Natural killer cell (primary cell): ENCODE measurements around the gene CABLES2. TPM values are rescaled to one million over a fixed set of nuclear protein-coding genes. Genes with fewer than 3 reads are reported as not detected.

Experiments
- ATAC-seq, 3 donors: fragments of 150-1000 bp in 2 of 3; fragments of 200-7000 bp in 1 of 3; cut with Tn5 transposase; 1 replicate in 1 of 3; 2 replicates in 2 of 3; pipeline ENCODE4 v1.10.0; 2021; ENCODE audit warnings: mild to moderate bottlenecking in 2 of 3, moderate library complexity in 2 of 3
- DNase-seq, 2 donors: peaks; one replicate each; pipeline versions ENCODE4 v3.0.0 to v3.0.0-alpha.2; 2013 to 2021; ENCODE audit warnings: mixed read lengths in 1 of 2
- H3K27ac ChIP-seq: one replicate; pipeline ENCODE4 v1.5.1; 2013; ENCODE audit warnings: mild to moderate bottlenecking, low read length
- H3K27me3 ChIP-seq: one replicate; pipeline ENCODE4 v1.6.1; 2013; ENCODE audit warnings: low read length; ENCODE audit not compliant: control insufficient read depth, insufficient read depth
- H3K36me3 ChIP-seq: one replicate; pipeline ENCODE4 v1.6.1; 2013; ENCODE audit warnings: low read length; ENCODE audit not compliant: control insufficient read depth, insufficient read depth
- H3K4me1 ChIP-seq: one replicate; pipeline ENCODE4 v1.6.1; 2013; ENCODE audit warnings: low read length; ENCODE audit not compliant: control insufficient read depth, insufficient read depth
- H3K4me3 ChIP-seq: one replicate; pipeline ENCODE4 v1.5.1; 2013; ENCODE audit warnings: low read length
- H3K9me3 ChIP-seq: one replicate; pipeline ENCODE4 v1.6.1; 2013; ENCODE audit warnings: low read length; ENCODE audit not compliant: control insufficient read depth, insufficient read depth
- H3K27ac Mint-ChIP-seq, 2 donors: one replicate each; pipeline ENCODE4 v1.8.0; 2022; ENCODE audit warnings: mild to moderate bottlenecking in 2 of 2, mixed read lengths in 2 of 2, moderate library complexity in 1 of 2
- H3K27me3 Mint-ChIP-seq, 2 donors: one replicate each; pipeline ENCODE4 v1.8.0; 2022; ENCODE audit warnings: low read depth in 2 of 2, mixed read lengths in 2 of 2
- H3K36me3 Mint-ChIP-seq: one replicate; pipeline ENCODE4 v1.8.0; 2022; ENCODE audit warnings: mixed read lengths
- H3K4me1 Mint-ChIP-seq, 2 donors: one replicate each; pipeline ENCODE4 v1.8.0; 2022; ENCODE audit warnings: mixed read lengths in 2 of 2
- H3K4me3 Mint-ChIP-seq: one replicate; pipeline ENCODE4 v1.8.0; 2022; ENCODE audit warnings: mild to moderate bottlenecking, moderate library complexity, mixed read lengths
- H3K9me3 Mint-ChIP-seq, 2 donors: one replicate each; pipeline ENCODE4 v1.8.0; 2022; ENCODE audit warnings: mixed read lengths in 2 of 2
- WGBS: methylation state at CpG from one replicate; pipeline ENCODE4 v1.1.7; 2013; ENCODE audit warnings: missing lambda C conversion rate; ENCODE audit not compliant: insufficient coverage; 5-methylcytosine and 5-hydroxymethylcytosine counted together
- intact Hi-C: fragments of 100-400 bp; cut with micrococcal nuclease; formaldehyde crosslinking; loops from one replicate; pipeline ENCODE4 v1.14.2; 2022
- total RNA-seq, 4 donors: library from RNA; stranded (reverse); fragments of 120-200 nt in 1 of 4; gene quantifications; one replicate each; pipeline versions ENCODE4 v1.2.3 to v1.2.4, GENCODE V29; 2013 to 2022
- TF ChIP-seq, protein P1 (sequence below): fragments of 200-600 bp; IDR thresholded peaks from one replicate; pipeline ENCODE4 v1.8.0; 2022; ENCODE audit warnings: antibody characterized with exemption

CABLES2 gene
- total RNA-seq, 3 donors from 2014 or later (not counting 1 experiment from before 2014, with no cell fraction given): 8.0 to 9.3 (median 8.4) TPM

DNA sequence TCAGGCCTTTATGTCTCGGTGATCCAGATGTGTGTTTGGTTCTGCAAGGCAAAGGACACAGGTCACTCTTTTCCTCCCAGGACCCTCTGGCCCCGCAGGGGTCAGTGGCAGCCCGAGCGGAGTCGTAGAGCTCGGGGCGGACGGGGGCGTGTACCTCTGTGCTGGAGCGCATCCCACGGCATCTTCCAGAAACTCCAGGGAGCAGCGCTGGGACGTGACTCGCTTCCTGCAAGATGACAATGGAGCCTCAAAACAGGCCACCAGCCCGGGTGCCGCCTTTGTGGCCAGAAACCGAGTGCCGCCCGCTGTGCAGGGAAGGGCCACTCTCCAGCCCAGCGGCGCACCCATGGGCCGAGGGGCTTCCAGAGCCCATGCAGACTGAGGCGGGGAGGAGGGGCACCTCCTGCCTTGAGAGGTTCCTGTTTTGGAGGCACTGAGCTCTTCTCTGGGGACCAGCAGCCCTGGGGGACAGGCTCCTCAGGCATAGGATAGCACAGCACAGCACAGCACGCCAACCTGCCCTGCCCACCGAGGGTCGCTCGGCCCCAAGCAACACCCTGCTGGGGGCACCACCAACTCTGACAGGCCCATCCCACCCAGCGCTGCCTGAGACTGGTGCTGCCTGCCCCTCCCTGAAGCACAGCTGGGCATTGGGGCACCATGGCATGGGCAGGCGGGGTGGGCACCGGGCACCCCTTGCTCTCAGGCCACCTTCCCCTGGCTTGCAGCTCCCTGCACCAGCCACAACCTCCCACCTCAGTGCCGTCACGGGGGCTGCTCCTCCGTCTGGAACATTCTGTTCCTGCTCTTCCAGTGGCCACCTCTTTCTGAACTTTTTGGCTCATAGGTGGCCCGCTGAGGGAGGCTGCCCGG lies 10.5 kb downstream of the CABLES2 start:
- no peak overlapping the region for H3K27ac ChIP-seq
- H3K4me3 ChIP-seq: no peak overlapping the region
- WGBS: 96% methylated on average over 35 of the region's 35 CpGs
- Mint-ChIP-seq H3K4me1 (peaks cover 0 to 3% of the 10 kb centered on the region in 2 donors), H3K27ac (peak overlapping the region in 1 of 2 donors; percentile 44), H3K4me3 (no peak overlapping the region), H3K36me3 (no peaks in the 10 kb centered on the region), H3K27me3 (no peaks in the 10 kb centered on the region), H3K9me3 (peaks cover 0 to 3% of the 10 kb centered on the region in 2 donors)
- DNase-seq (no peak), ATAC-seq (no peak)
- peaks cover 4% of the 10 kb centered on the region for H3K36me3 ChIP-seq
- no peaks in the 10 kb centered on the region for H3K4me1 ChIP-seq
- H3K9me3 ChIP-seq: no peaks in the 10 kb centered on the region
- TF ChIP-seq, protein P1, sequence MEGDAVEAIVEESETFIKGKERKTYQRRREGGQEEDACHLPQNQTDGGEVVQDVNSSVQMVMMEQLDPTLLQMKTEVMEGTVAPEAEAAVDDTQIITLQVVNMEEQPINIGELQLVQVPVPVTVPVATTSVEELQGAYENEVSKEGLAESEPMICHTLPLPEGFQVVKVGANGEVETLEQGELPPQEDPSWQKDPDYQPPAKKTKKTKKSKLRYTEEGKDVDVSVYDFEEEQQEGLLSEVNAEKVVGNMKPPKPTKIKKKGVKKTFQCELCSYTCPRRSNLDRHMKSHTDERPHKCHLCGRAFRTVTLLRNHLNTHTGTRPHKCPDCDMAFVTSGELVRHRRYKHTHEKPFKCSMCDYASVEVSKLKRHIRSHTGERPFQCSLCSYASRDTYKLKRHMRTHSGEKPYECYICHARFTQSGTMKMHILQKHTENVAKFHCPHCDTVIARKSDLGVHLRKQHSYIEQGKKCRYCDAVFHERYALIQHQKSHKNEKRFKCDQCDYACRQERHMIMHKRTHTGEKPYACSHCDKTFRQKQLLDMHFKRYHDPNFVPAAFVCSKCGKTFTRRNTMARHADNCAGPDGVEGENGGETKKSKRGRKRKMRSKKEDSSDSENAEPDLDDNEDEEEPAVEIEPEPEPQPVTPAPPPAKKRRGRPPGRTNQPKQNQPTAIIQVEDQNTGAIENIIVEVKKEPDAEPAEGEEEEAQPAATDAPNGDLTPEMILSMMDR: no peak
- no peaks in the 10 kb centered on the region for H3K27me3 ChIP-seq
- intact Hi-C loops: no loop called here

- intact Hi-C loops: no loop called here
- no peak overlapping the region for H3K4me3 Mint-ChIP-seq
- H3K36me3 Mint-ChIP-seq: no peaks in the 10 kb centered on the region
- H3K27ac ChIP-seq: no peak overlapping the region
- no peak overlapping the region for H3K27ac Mint-ChIP-seq
- peaks cover 0 to 4% of the 10 kb centered on the region in 2 donors for H3K4me1 Mint-ChIP-seq
- no peaks in the 10 kb centered on the region for H3K9me3 ChIP-seq
- 94% methylated on average over 27 of the region's 27 CpGs for WGBS
- peaks cover 4% of the 10 kb centered on the region for H3K36me3 ChIP-seq
- TF ChIP-seq, protein P1: no peak
- ATAC-seq (no peak), DNase-seq (no peak)
- no peaks in the 10 kb centered on the region for H3K27me3 ChIP-seq
- H3K4me3 ChIP-seq: no peak overlapping the region
- peaks cover 0 to 3% of the 10 kb centered on the region in 2 donors for H3K9me3 Mint-ChIP-seq
- no peaks in the 10 kb centered on the region for H3K27me3 Mint-ChIP-seq
- H3K4me1 ChIP-seq: no peaks in the 10 kb centered on the region
Observed at GRCh38 chr20:62395311-62396242, 11.5 kb downstream of the CABLES2 start.

GRCh38 chr20:62394248-62395245 lies 12.5 kb downstream of the CABLES2 start:
- intact Hi-C loops: no loop called here

More at GRCh38 chr20:62394248-62395245, 12.5 kb downstream of the CABLES2 start:
- Histone ChIP-seq H3K4me1 (no peaks in the 10 kb centered on the region), H3K9me3 (no peaks in the 10 kb centered on the region), H3K4me3 (no peak overlapping the region), H3K27ac (no peak overlapping the region), H3K36me3 (peaks cover 12% of the 10 kb centered on the region), H3K27me3 (no peaks in the 10 kb centered on the region)
- Mint-ChIP-seq H3K9me3 (peaks cover 0 to 3% of the 10 kb centered on the region in 2 donors), H3K4me3 (no peak overlapping the region), H3K27ac (no peak overlapping the region), H3K4me1 (peaks cover 8% of the 10 kb centered on the region in 2 donors), H3K36me3 (no peaks in the 10 kb centered on the region), H3K27me3 (no peaks in the 10 kb centered on the region)
- ATAC-seq (no peak), DNase-seq (no peak)
- WGBS: 96% methylated on average over 44 of the region's 44 CpGs
- TF ChIP-seq, protein P1: no peak
